HepG2 (cell line): ENCODE results near the gene EPB41L2. TPM values are rescaled to one million over a fixed set of nuclear protein-coding genes. Genes with fewer than 3 reads are reported as not detected.

Experiments used
- AHR ChIP-seq: IDR thresholded peaks from 2 replicates; pipeline ENCODE4 v1.6.1; 2018; ENCODE audit warnings: missing genetic modification reagents, missing compliant biosample characterization
- BCL6 ChIP-seq: IDR thresholded peaks from 2 replicates; pipeline ENCODE4 v1.6.1; 2016; ENCODE audit warnings: missing genetic modification reagents, missing compliant biosample characterization
- CEBPG ChIP-seq: IDR thresholded peaks from 2 replicates; pipeline ENCODE4 v1.6.1; 2016
- GLI4 ChIP-seq: sonication (generic); formaldehyde crosslinking; IDR thresholded peaks from 2 replicates; pipeline ENCODE4 v1.5.1; 2020; ENCODE audit warnings: missing genetic modification reagents, mild to moderate bottlenecking, moderate library complexity, borderline replicate concordance
- IRF1 ChIP-seq: sonication (generic); formaldehyde crosslinking; IDR thresholded peaks from 2 replicates; pipeline ENCODE4 v1.4.0; 2020; ENCODE audit warnings: low read depth, mild to moderate bottlenecking, missing genetic modification reagents
- KLF16 ChIP-seq, 2 experiments: sonication (generic) in 1 of 2; formaldehyde crosslinking in 1 of 2; IDR thresholded peaks; 2 replicates each; pipeline versions ENCODE4 v1.6.1 to v1.8.0; 2016 to 2023; ENCODE audit warnings: missing genetic modification reagents in 2 of 2, missing compliant biosample characterization in 1 of 2
- NR2F2 ChIP-seq: IDR thresholded peaks from 2 replicates; pipeline ENCODE4 v1.6.1; 2012; ENCODE audit warnings: low read depth, inconsistent platforms, borderline replicate concordance
- SIN3A ChIP-seq: IDR thresholded peaks from 2 replicates; pipeline ENCODE4 v1.6.1; 2011; ENCODE audit warnings: low read depth, mild to moderate bottlenecking, control low read depth, low read length, borderline replicate concordance
- TGIF2 ChIP-seq: IDR thresholded peaks from 2 replicates; pipeline ENCODE4 v1.6.1; 2016; ENCODE audit warnings: control low read depth, missing compliant biosample characterization
- TRIM24 ChIP-seq: sonication (generic); formaldehyde crosslinking; IDR thresholded peaks from 2 replicates; pipeline ENCODE4 v1.8.0; 2022; ENCODE audit warnings: mild to moderate bottlenecking, missing genetic modification reagents
- WIZ ChIP-seq: sonication (generic); formaldehyde crosslinking; IDR thresholded peaks from 2 replicates; pipeline ENCODE4 v1.5.1; 2020; ENCODE audit warnings: mild to moderate bottlenecking, missing genetic modification reagents
- ZFP36 ChIP-seq: fragments of 150-350 bp; IDR thresholded peaks from 2 replicates; pipeline ENCODE4 v1.6.1; 2018; ENCODE audit warnings: borderline replicate concordance, low read length, low read depth; ENCODE audit not compliant: partially characterized antibody
- ZNF687 ChIP-seq: sonication (generic); formaldehyde crosslinking; IDR thresholded peaks from 2 replicates; pipeline ENCODE4 v1.5.1; 2020; ENCODE audit warnings: mild to moderate bottlenecking, missing genetic modification reagents, moderate library complexity
- ZNF768 ChIP-seq: sonication (generic); formaldehyde crosslinking; IDR thresholded peaks from 2 replicates; pipeline ENCODE4 v1.4.0; 2020; ENCODE audit warnings: missing genetic modification reagents
- polyA plus RNA-seq, 8 experiments: library from polyadenylated mRNA; depleted of rRNA in 3 of 8; stranded (reverse) in 7 of 8; unstranded in 1 of 8; fragments of >200 nt; fragmentation: Illumina TruSeq in 4 of 8; extraction: Trizol in 4 of 8; gene quantifications; 2 replicates each; pipeline versions ENCODE4 v1.2.1 to v1.2.3, GENCODE V29; 2011 to 2016; ENCODE audit warnings: low read depth in 4 of 8, missing spikeins in 1 of 8, mixed read lengths in 1 of 8; ENCODE audit not compliant: insufficient read depth in 1 of 8
- total RNA-seq, 5 experiments: library from RNA; depleted of rRNA; stranded (reverse); fragments of >200 nt; fragmentation: Illumina TruSeq; extraction: Trizol; gene quantifications; 2 replicates each; pipeline ENCODE4 v1.2.3, GENCODE V29; 2016; ENCODE audit warnings: low read depth in 1 of 5
- TF ChIP-seq, protein P1 (sequence below): sonication (generic); formaldehyde crosslinking; IDR thresholded peaks from 2 replicates; pipeline ENCODE4 v1.5.1; 2020; ENCODE audit warnings: mild to moderate bottlenecking, missing genetic modification reagents, borderline replicate concordance
- TF ChIP-seq, protein P2 (sequence below): sonication (generic); formaldehyde crosslinking; IDR thresholded peaks from 2 replicates; pipeline ENCODE4 v1.8.0; 2023; ENCODE audit warnings: mild to moderate bottlenecking, missing genetic modification reagents
- TF ChIP-seq, protein P3 (sequence below): sonication (generic); formaldehyde crosslinking; IDR thresholded peaks from 2 replicates; pipeline ENCODE4 v1.8.0; 2022; ENCODE audit warnings: mild to moderate bottlenecking, missing genetic modification reagents, moderate library complexity
- TF ChIP-seq, protein P4 (sequence below): sonication (generic); formaldehyde crosslinking; IDR thresholded peaks from 2 replicates; pipeline ENCODE4 v1.4.0; 2020; ENCODE audit warnings: missing genetic modification reagents, mild to moderate bottlenecking, borderline replicate concordance

The EPB41L2 gene
- total and polyA plus RNA-seq, 2 of the 13 experiments (the other 11 are each of a cell fraction or from before 2014, with no cell fraction given) = 41.7 to 56.4 TPM

GRCh38 chr6:130858498-130859160 is 204.4 kb downstream of the EPB41L2 start (continued):
- TF ChIP-seq, protein P1, sequence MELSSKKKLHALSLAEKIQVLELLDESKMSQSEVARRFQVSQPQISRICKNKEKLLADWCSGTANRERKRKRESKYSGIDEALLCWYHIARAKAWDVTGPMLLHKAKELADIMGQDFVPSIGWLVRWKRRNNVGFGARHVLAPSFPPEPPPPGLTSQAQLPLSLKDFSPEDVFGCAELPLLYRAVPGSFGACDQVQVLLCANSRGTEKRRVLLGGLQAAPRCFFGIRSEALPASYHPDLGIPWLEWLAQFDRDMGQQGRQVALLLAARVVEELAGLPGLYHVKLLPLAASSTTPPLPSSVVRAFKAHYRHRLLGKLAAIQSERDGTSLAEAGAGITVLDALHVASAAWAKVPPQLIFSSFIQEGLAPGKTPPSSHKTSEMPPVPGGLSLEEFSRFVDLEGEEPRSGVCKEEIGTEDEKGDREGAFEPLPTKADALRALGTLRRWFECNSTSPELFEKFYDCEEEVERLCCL (CRISPR knock-in tag) = no peak
- no peak for TF ChIP-seq KLF16 (CRISPR knock-in tag; IDR thresholded peaks at IDR 0.05)
- TF ChIP-seq ZNF687 (CRISPR knock-in tag) = no peak
- no peak for TF ChIP-seq ZFP36
- TF ChIP-seq, protein P2, sequence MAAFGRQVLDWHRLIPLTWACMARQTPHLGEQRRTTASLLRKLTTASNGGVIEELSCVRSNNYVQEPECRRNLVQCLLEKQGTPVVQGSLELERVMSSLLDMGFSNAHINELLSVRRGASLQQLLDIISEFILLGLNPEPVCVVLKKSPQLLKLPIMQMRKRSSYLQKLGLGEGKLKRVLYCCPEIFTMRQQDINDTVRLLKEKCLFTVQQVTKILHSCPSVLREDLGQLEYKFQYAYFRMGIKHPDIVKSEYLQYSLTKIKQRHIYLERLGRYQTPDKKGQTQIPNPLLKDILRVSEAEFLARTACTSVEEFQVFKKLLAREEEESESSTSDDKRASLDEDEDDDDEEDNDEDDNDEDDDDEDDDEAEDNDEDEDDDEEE (CRISPR knock-in tag) = no peak
- TF ChIP-seq IRF1 (CRISPR knock-in tag) = no peak
- no peak for TF ChIP-seq SIN3A
- TF ChIP-seq TGIF2 (CRISPR knock-in tag) = no peak
- TF ChIP-seq, protein P3, sequence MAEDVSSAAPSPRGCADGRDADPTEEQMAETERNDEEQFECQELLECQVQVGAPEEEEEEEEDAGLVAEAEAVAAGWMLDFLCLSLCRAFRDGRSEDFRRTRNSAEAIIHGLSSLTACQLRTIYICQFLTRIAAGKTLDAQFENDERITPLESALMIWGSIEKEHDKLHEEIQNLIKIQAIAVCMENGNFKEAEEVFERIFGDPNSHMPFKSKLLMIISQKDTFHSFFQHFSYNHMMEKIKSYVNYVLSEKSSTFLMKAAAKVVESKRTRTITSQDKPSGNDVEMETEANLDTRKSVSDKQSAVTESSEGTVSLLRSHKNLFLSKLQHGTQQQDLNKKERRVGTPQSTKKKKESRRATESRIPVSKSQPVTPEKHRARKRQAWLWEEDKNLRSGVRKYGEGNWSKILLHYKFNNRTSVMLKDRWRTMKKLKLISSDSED (CRISPR knock-in tag) = no peak
- TF ChIP-seq CEBPG (CRISPR knock-in tag) = no peak
- no peak for TF ChIP-seq AHR (CRISPR knock-in tag)
- TF ChIP-seq, protein P4, sequence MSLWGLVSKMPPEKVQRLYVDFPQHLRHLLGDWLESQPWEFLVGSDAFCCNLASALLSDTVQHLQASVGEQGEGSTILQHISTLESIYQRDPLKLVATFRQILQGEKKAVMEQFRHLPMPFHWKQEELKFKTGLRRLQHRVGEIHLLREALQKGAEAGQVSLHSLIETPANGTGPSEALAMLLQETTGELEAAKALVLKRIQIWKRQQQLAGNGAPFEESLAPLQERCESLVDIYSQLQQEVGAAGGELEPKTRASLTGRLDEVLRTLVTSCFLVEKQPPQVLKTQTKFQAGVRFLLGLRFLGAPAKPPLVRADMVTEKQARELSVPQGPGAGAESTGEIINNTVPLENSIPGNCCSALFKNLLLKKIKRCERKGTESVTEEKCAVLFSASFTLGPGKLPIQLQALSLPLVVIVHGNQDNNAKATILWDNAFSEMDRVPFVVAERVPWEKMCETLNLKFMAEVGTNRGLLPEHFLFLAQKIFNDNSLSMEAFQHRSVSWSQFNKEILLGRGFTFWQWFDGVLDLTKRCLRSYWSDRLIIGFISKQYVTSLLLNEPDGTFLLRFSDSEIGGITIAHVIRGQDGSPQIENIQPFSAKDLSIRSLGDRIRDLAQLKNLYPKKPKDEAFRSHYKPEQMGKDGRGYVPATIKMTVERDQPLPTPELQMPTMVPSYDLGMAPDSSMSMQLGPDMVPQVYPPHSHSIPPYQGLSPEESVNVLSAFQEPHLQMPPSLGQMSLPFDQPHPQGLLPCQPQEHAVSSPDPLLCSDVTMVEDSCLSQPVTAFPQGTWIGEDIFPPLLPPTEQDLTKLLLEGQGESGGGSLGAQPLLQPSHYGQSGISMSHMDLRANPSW (CRISPR knock-in tag) = 0 out of 2 replicates have a peak, but pooled peaks have one; percentile 7
- no peak for TF ChIP-seq BCL6 (CRISPR knock-in tag)
- no peak for TF ChIP-seq WIZ (CRISPR knock-in tag)
- no peak for TF ChIP-seq TRIM24
- TF ChIP-seq NR2F2 = no peak
- no peak for TF ChIP-seq ZNF768
- TF ChIP-seq GLI4 (CRISPR knock-in tag) = no peak
